Peyer's patch (tissue), 4 donors: ENCODE data around the gene MEIS1.

ENCODE experiments used
- POLR2A ChIP-seq, 2 donors: fragments of 450-650 bp; IDR thresholded peaks; one replicate each; pipeline ENCODE4 v1.5.1; 2017; ENCODE audit warnings: antibody characterized with exemption in 2 of 2, mild to moderate bottlenecking in 2 of 2, moderate library complexity in 2 of 2
- TF ChIP-seq, protein P1 (sequence below), 6 experiments: fragments of 450-650 bp in 4 of 6; fragments of 200-600 bp in 2 of 6; sonication (generic) in 1 of 6; IDR thresholded peaks; one replicate each; pipeline ENCODE4 v1.5.1; 2017 to 2019; ENCODE audit warnings: antibody characterized with exemption in 6 of 6, mild to moderate bottlenecking in 3 of 6, moderate library complexity in 1 of 6

DNA sequence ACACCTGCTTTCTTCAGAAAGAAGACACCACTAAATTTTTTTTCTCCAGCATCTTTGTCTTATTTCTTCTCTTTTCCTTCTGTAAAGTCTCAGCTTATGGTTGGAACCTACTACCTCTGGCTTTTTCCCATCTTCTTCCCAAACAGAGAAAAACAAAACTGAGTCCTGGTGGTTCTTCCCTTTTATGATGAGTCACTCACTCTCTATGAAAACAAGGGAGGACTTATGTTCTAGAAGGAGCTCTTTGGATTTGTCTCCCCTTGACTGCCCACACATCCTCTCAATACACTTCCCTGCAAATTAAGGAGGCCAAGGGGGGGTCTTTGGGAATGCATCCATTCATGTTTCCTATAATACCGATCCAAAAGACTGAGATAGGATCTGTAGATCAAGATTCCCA is 22.1 kb upstream of the MEIS1 start:
- TF ChIP-seq POLR2A (IDR thresholded peaks at IDR 0.05): no peak
- TF ChIP-seq, protein P1, sequence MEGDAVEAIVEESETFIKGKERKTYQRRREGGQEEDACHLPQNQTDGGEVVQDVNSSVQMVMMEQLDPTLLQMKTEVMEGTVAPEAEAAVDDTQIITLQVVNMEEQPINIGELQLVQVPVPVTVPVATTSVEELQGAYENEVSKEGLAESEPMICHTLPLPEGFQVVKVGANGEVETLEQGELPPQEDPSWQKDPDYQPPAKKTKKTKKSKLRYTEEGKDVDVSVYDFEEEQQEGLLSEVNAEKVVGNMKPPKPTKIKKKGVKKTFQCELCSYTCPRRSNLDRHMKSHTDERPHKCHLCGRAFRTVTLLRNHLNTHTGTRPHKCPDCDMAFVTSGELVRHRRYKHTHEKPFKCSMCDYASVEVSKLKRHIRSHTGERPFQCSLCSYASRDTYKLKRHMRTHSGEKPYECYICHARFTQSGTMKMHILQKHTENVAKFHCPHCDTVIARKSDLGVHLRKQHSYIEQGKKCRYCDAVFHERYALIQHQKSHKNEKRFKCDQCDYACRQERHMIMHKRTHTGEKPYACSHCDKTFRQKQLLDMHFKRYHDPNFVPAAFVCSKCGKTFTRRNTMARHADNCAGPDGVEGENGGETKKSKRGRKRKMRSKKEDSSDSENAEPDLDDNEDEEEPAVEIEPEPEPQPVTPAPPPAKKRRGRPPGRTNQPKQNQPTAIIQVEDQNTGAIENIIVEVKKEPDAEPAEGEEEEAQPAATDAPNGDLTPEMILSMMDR (IDR thresholded peaks at IDR 0.05): no peak
